ENCODE results near the gene SLC39A3. TPM values are rescaled to one million over a fixed set of nuclear protein-coding genes. Genes with fewer than 3 reads are reported as not detected.

Gene SLC39A3
- total RNA-seq, 1 experiment from 2014 or later = 39.1 TPM

- POLR2A ChIA-PET = no interaction called here
- H3K9me2 ChIP-seq (ENCODE audit: insufficient read depth) = no peaks in the 10 kb centered on the region
- RAD21 ChIA-PET (ENCODE audit: low non-redundant PET in 1 of 2, low total read pairs in 2 of 2, uncharacterized antibody in 2 of 2, unreplicated experiment in 2 of 2) = no interaction called here
- DNase-seq (ENCODE audit: low read depth, low spot score) (no peak), ATAC-seq (no peak)
- no peak overlapping the region for H3K27ac ChIP-seq (ENCODE audit: low read depth, low read length)
- peaks cover 10 to 11% of the 10 kb centered on the region in 2 experiments; a peak in 3 of 4 replicates for H3K9me3 ChIP-seq (ENCODE audit: control insufficient read depth in 1 of 2, insufficient read depth in 1 of 2, low read depth in 1 of 2, low read length in 2 of 2)
- H3K4me2 ChIP-seq (ENCODE audit: low read length) = no peak overlapping the region
- TSS peak; percentile 36 for BruUV-seq (replicated peaks)
- H2AFZ ChIP-seq (ENCODE audit: low read depth, low read length, poor library complexity, severe bottlenecking) = no peak overlapping the region
- H4K20me1 ChIP-seq (ENCODE audit: insufficient read depth) = no peaks in the 10 kb centered on the region
- H3K4me1 ChIP-seq (ENCODE audit: control insufficient read depth in 1 of 2, insufficient read depth in 2 of 2, low read length in 2 of 2) = peaks cover 0 to 11% of the 10 kb centered on the region in 2 experiments; a peak in 1 of 4 replicates
- no peak for TF ChIP-seq REST (IDR thresholded peaks at IDR 0.05; ENCODE audit: low read depth)
- no peak for TF ChIP-seq EZH2 (IDR thresholded peaks at IDR 0.05)
- TF ChIP-seq CBX3 (IDR thresholded peaks at IDR 0.05; ENCODE audit: low read depth) = peak; percentile 25; the same call in 1 of the 2 replicates
- TF ChIP-seq RAD21 (IDR thresholded peaks at IDR 0.05; ENCODE audit: low read depth) = no peak
- no peak for TF ChIP-seq ELF1 (IDR thresholded peaks at IDR 0.05; ENCODE audit: borderline replicate concordance, low read depth)
- TF ChIP-seq SP1 (IDR thresholded peaks at IDR 0.05; ENCODE audit: low read depth) = no peak
- no peaks in the 10 kb centered on the region for H3K27me3 ChIP-seq (ENCODE audit: insufficient read depth, low read length)
- no peak overlapping the region for H3K9ac ChIP-seq (ENCODE audit: low read length)
- intact Hi-C loops (cut with micrococcal nuclease) = no loop called here
- H3K36me3 ChIP-seq (ENCODE audit: control insufficient read depth in 1 of 2, insufficient read depth in 2 of 2, low read length in 2 of 2) = peaks cover 0 to 5% of the 10 kb centered on the region in 2 experiments; a peak in 2 of 4 replicates
- CTCF ChIA-PET = no interaction called here
- no peak overlapping the region for H3K4me3 ChIP-seq (replicated peaks in 1 of 2; ENCODE audit: low read depth in 1 of 2, low read length in 2 of 2)
- peaks cover 10% of the 10 kb centered on the region; the same call in 1 of the 2 replicates for H3K79me2 ChIP-seq (ENCODE audit: insufficient read depth, low read length)
Observed at GRCh38 chr19:2715470-2716274, 24.1 kb downstream of the SLC39A3 start.

All from HCT116 (cell line).